Endothelial cell of umbilical vein (primary cell): Measurements from ENCODE around the gene WLS. TPM values are rescaled to one million over a fixed set of nuclear protein-coding genes. Genes with fewer than 3 reads are reported as not detected.

Source experiments
- BruUV-seq: library from RNA; stranded (reverse); fragments of 400-500 nt; replicated peaks from 2 replicates; lab custom pipeline; 2021; lab: Mats Ljungman, UMichigan
- CTCF ChIA-PET: fragments of 300-600, 350-600 bp; sonication (Branson Sonifier 250); formaldehyde crosslinking; loops from one replicate; lab custom pipeline; 2021; ENCODE audit warnings: antibody characterized with exemption, inconsistent platforms; lab: Charles Lee
- POLR2A ChIA-PET: fragments of 300-600, 350-600 bp; sonication (Branson Sonifier 250); formaldehyde crosslinking; loops from one replicate; lab custom pipeline; 2021; ENCODE audit warnings: antibody characterized with exemption, inconsistent platforms; lab: Charles Lee
- DNase-seq: peaks from one replicate; pipeline ENCODE4 v3.0.0-alpha.2; 2011; ENCODE audit warnings: low read depth, low spot score
- FAIRE-seq: peaks from 2 replicates; lab custom pipeline; 2011; peaks lifted over from hg19 to GRCh38; lab: Jason Lieb, UNC
- H2AFZ ChIP-seq: 2 replicates; pipeline ENCODE4 v1.6.0; 2012; ENCODE audit warnings: low read depth, low read length, control low read depth, inconsistent platforms
- H3K27ac ChIP-seq: 2 replicates; pipeline ENCODE4 v1.5.1; 2011; ENCODE audit warnings: low read depth, mild to moderate bottlenecking, control low read depth, low read length, moderate library complexity; ENCODE audit not compliant: insufficient read depth
- H3K27me3 ChIP-seq, 2 experiments: 2 replicates each; pipeline versions ENCODE4 v1.6.0 to v1.6.1; 2011; ENCODE audit warnings: low read length in 2 of 2, mixed read lengths in 1 of 2; ENCODE audit not compliant: control insufficient read depth in 2 of 2, insufficient read depth in 2 of 2
- H3K36me3 ChIP-seq, 2 experiments: 2 replicates in 1 of 2; 3 replicates in 1 of 2; pipeline ENCODE4 v1.5.1; 2011; ENCODE audit warnings: low read length in 2 of 2, mild to moderate bottlenecking in 1 of 2, moderate library complexity in 1 of 2; ENCODE audit not compliant: control insufficient read depth in 2 of 2, insufficient read depth in 2 of 2; ENCODE audit errors: extremely low read depth in 1 of 2
- H3K4me1 ChIP-seq: 3 replicates; pipeline ENCODE4 v1.5.1; 2011; ENCODE audit warnings: mild to moderate bottlenecking, low read length; ENCODE audit not compliant: control insufficient read depth, insufficient read depth; ENCODE audit errors: extremely low read depth
- H3K4me2 ChIP-seq: 2 replicates; pipeline ENCODE4 v1.6.1; 2011; ENCODE audit warnings: low read length, control low read depth, mixed read lengths; ENCODE audit not compliant: insufficient read depth
- H3K4me3 ChIP-seq, 3 experiments: fragments of 200-600 bp in 1 of 3; sonication (generic), shearing (Covaris generic) in 1 of 3; replicated peaks in 1 of 3; 2 replicates each; pipeline ENCODE4 v1.5.1; 2011 to 2016; ENCODE audit warnings: control low read depth in 3 of 3, low read length in 3 of 3, mild to moderate bottlenecking in 2 of 3, inconsistent platforms in 1 of 3, low read depth in 1 of 3, moderate library complexity in 1 of 3; ENCODE audit not compliant: insufficient read depth in 1 of 3
- H3K79me2 ChIP-seq: 2 replicates; pipeline ENCODE4 v1.6.0; 2012; ENCODE audit warnings: low read length, inconsistent platforms; ENCODE audit not compliant: control insufficient read depth, insufficient read depth
- H3K9ac ChIP-seq: replicated peaks from 2 replicates; pipeline ENCODE3; 2011; ENCODE audit warnings: low read length, control low read depth; ENCODE audit not compliant: insufficient read depth; ENCODE audit errors: extremely low read depth
- H3K9me1 ChIP-seq: replicated peaks from 3 replicates; pipeline ENCODE4 v1.6.0; 2011; ENCODE audit warnings: mild to moderate bottlenecking, low read length; ENCODE audit not compliant: control insufficient read depth, insufficient read depth; ENCODE audit errors: extremely low read depth
- H3K9me3 ChIP-seq: replicated peaks from 2 replicates; pipeline ENCODE4 v1.5.1; 2012; ENCODE audit warnings: low read length, inconsistent platforms; ENCODE audit not compliant: control insufficient read depth, insufficient read depth
- H4K20me1 ChIP-seq: replicated peaks from 2 replicates; pipeline ENCODE3; 2011; ENCODE audit warnings: mild to moderate bottlenecking, low read length; ENCODE audit not compliant: control insufficient read depth, insufficient read depth; ENCODE audit errors: extremely low read depth
- EZH2 ChIP-seq: IDR thresholded peaks from 2 replicates; pipeline ENCODE4 v1.6.1; 2012; ENCODE audit warnings: borderline replicate concordance, low read depth, mild to moderate bottlenecking, moderate library complexity, low read length, inconsistent platforms; ENCODE audit not compliant: severe bottlenecking
- FOS ChIP-seq: IDR thresholded peaks from 2 replicates; pipeline ENCODE4 v1.6.1; 2011; ENCODE audit warnings: mild to moderate bottlenecking, low read length, moderate library complexity, borderline replicate concordance; ENCODE audit not compliant: insufficient read depth
- GATA2 ChIP-seq: IDR thresholded peaks from 2 replicates; pipeline ENCODE4 v1.7.0; 2011; ENCODE audit warnings: low read depth, mild to moderate bottlenecking, moderate library complexity, mixed read lengths, low read length; ENCODE audit not compliant: insufficient read length, insufficient read depth
- JUN ChIP-seq: IDR thresholded peaks from 2 replicates; pipeline ENCODE4 v1.6.1; 2011; ENCODE audit warnings: borderline replicate concordance, low read depth; ENCODE audit not compliant: insufficient read length, insufficient read depth
- MYC ChIP-seq: IDR thresholded peaks from one replicate; pipeline ENCODE4 v1.6.1; 2011; ENCODE audit warnings: mild to moderate bottlenecking, low read depth, low read length
- POLR2A ChIP-seq: IDR thresholded peaks from 2 replicates; pipeline ENCODE4 v1.6.1; 2012; ENCODE audit warnings: low read depth, mild to moderate bottlenecking, control low read depth, low read length
- POLR2AphosphoS5 ChIP-seq: IDR thresholded peaks from 2 replicates; pipeline ENCODE4 v1.6.1; 2012; ENCODE audit warnings: low read depth, mild to moderate bottlenecking, control low read depth, low read length, moderate library complexity; ENCODE audit not compliant: insufficient read depth
- dilution Hi-C: fragments of 300-500 bp; cut with MboI; formaldehyde crosslinking; loops from one replicate; pipeline ENCODE4 v1.15.0; 2019; ENCODE audit warnings: low sequenced_read_pairs; ENCODE audit not compliant: extremely low pct_ligation_motif_present
- intact Hi-C: fragments of 100-400 bp; cut with micrococcal nuclease; formaldehyde crosslinking; loops from one replicate; pipeline ENCODE4 v1.10.0; 2022
- polyA plus RNA-seq, 4 experiments: library from polyadenylated mRNA; depleted of rRNA in 3 of 4; stranded (reverse) in 3 of 4; unstranded in 1 of 4; fragments of >200 nt; gene quantifications; 2 replicates each; pipeline versions ENCODE4 v1.2.1 to v1.2.3, GENCODE V29; 2011 to 2012; ENCODE audit warnings: missing spikeins in 1 of 4
- total RNA-seq: library from RNA; stranded (reverse); gene quantifications from 2 replicates; pipeline ENCODE4 v1.2.3, GENCODE V29; 2021
- TF ChIP-seq, protein P1 (sequence below): IDR thresholded peaks from 2 replicates; pipeline ENCODE4 v1.6.1; 2011; ENCODE audit not compliant: insufficient read depth, insufficient read length
- TF ChIP-seq, protein P2 (sequence below), 2 donors: IDR thresholded peaks; 1 replicate in 1 of 2; 2 replicates in 1 of 2; pipeline ENCODE4 v1.5.1; 2011; ENCODE audit warnings: low read length in 2 of 2, mild to moderate bottlenecking in 2 of 2, moderate library complexity in 2 of 2, control low read depth in 1 of 2, inconsistent platforms in 1 of 2, low read depth in 1 of 2; ENCODE audit not compliant: insufficient read depth in 1 of 2; ENCODE audit errors: extremely low read depth in 1 of 2

Gene WLS
- total and polyA plus RNA-seq, 2 donors (not counting 3 experiments of a cell fraction or from before 2014, with no cell fraction given) = 121 to 199 TPM

GRCh38 chr1:68142036-68142435 is 90.3 kb downstream of the WLS start:
- intact Hi-C loops (no loop called here), dilution Hi-C loops (loop anchor here (25.0 kb wide), 1 partner anchor 195 kb away; no protein-coding TSS in a partner anchor)
- no peak overlapping the region for H2AFZ ChIP-seq
- no peak overlapping the region for H3K27ac ChIP-seq
- H3K9me3 ChIP-seq = no peaks in the 10 kb centered on the region
- no peak overlapping the region for H3K4me2 ChIP-seq
- DNase-seq = no peak
- H3K4me3 ChIP-seq = no peak overlapping the region
- H3K27me3 ChIP-seq = no peaks in the 10 kb centered on the region
- POLR2A ChIA-PET = no interaction called here
- BruUV-seq = no TSS peak
- TF ChIP-seq, protein P1, sequence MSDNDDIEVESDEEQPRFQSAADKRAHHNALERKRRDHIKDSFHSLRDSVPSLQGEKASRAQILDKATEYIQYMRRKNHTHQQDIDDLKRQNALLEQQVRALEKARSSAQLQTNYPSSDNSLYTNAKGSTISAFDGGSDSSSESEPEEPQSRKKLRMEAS = no peak
- no peak for TF ChIP-seq FOS
- TF ChIP-seq EZH2 = no peak
- TF ChIP-seq, protein P2, sequence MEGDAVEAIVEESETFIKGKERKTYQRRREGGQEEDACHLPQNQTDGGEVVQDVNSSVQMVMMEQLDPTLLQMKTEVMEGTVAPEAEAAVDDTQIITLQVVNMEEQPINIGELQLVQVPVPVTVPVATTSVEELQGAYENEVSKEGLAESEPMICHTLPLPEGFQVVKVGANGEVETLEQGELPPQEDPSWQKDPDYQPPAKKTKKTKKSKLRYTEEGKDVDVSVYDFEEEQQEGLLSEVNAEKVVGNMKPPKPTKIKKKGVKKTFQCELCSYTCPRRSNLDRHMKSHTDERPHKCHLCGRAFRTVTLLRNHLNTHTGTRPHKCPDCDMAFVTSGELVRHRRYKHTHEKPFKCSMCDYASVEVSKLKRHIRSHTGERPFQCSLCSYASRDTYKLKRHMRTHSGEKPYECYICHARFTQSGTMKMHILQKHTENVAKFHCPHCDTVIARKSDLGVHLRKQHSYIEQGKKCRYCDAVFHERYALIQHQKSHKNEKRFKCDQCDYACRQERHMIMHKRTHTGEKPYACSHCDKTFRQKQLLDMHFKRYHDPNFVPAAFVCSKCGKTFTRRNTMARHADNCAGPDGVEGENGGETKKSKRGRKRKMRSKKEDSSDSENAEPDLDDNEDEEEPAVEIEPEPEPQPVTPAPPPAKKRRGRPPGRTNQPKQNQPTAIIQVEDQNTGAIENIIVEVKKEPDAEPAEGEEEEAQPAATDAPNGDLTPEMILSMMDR (IDR thresholded peaks at IDR 0.05; ENCODE audit: extremely low read depth in 1 of 2, insufficient read depth in 1 of 2, low read depth in 1 of 2, low read length in 2 of 2) = no peak
- TF ChIP-seq POLR2AphosphoS5 = no peak
- TF ChIP-seq GATA2 = no peak
- TF ChIP-seq POLR2A = no peak
- no peak for TF ChIP-seq MYC
- TF ChIP-seq JUN = no peak
- no peaks in the 10 kb centered on the region for H3K79me2 ChIP-seq
- FAIRE-seq = no peak
- CTCF ChIA-PET = interaction anchor here (1.1 to 1.3 kb wide), 2 partner anchors 22 to 169 kb away, joined by 3 to 6 read pairs; no protein-coding TSS in a partner anchor
- no peaks in the 10 kb centered on the region for H4K20me1 ChIP-seq
- H3K9me1 ChIP-seq = no peaks in the 10 kb centered on the region
- no peaks in the 10 kb centered on the region for H3K4me1 ChIP-seq
- H3K9ac ChIP-seq = no peak overlapping the region
- H3K36me3 ChIP-seq = peaks cover 21 to 31% of the 10 kb centered on the region in 2 experiments
